Neuronal stem cell (in vitro differentiated cells): Measurements from ENCODE around the gene TMEM218.

Experiments used
- DNase-seq: peaks from one replicate; pipeline ENCODE4 v3.0.0-alpha.2; 2013; ENCODE audit warnings: low spot score
- H2AFZ ChIP-seq: one replicate; pipeline ENCODE4 v1.6.1; 2013; ENCODE audit warnings: mild to moderate bottlenecking, low read length, inconsistent platforms
- H2AK5ac ChIP-seq: 2 replicates; pipeline ENCODE4 v1.6.1; 2013; ENCODE audit warnings: low read depth, mild to moderate bottlenecking, inconsistent platforms, low read length, moderate library complexity, mixed read lengths
- H2BK120ac ChIP-seq: 2 replicates; pipeline ENCODE4 v1.6.1; 2013; ENCODE audit warnings: low read depth, mild to moderate bottlenecking, inconsistent platforms, low read length, moderate library complexity, mixed read lengths
- H2BK12ac ChIP-seq: one replicate; pipeline ENCODE4 v1.6.1; 2013; ENCODE audit warnings: low read length, inconsistent platforms
- H2BK15ac ChIP-seq: 2 replicates; pipeline ENCODE4 v1.6.1; 2013; ENCODE audit warnings: mild to moderate bottlenecking, low read length, inconsistent platforms, mixed read lengths
- H2BK5ac ChIP-seq: one replicate; pipeline ENCODE4 v1.6.1; 2013; ENCODE audit warnings: inconsistent platforms, mild to moderate bottlenecking, low read length, moderate library complexity
- H3K14ac ChIP-seq: one replicate; pipeline ENCODE4 v1.6.1; 2013; ENCODE audit warnings: low read length, inconsistent platforms
- H3K18ac ChIP-seq: 2 replicates; pipeline ENCODE4 v1.6.1; 2013; ENCODE audit warnings: low read length, inconsistent platforms
- H3K23ac ChIP-seq: 2 replicates; pipeline ENCODE4 v1.6.1; 2013; ENCODE audit warnings: low read depth, mild to moderate bottlenecking, mixed read lengths, low read length, inconsistent platforms; ENCODE audit not compliant: poor library complexity
- H3K27ac ChIP-seq: replicated peaks from 3 replicates; pipeline ENCODE4 v1.5.1; 2013; ENCODE audit warnings: low read length, inconsistent platforms
- H3K27me3 ChIP-seq, 3 experiments: 2 replicates each; pipeline ENCODE4 v1.6.1; 2013; ENCODE audit warnings: low read length in 3 of 3, mild to moderate bottlenecking in 2 of 3, inconsistent platforms in 1 of 3, low read depth in 1 of 3, mixed read lengths in 1 of 3, moderate library complexity in 1 of 3; ENCODE audit not compliant: control insufficient read depth in 3 of 3, insufficient read depth in 3 of 3
- H3K36me3 ChIP-seq, 2 donors: replicated peaks in 1 of 2; 2 replicates each; pipeline ENCODE4 v1.6.1; 2013; ENCODE audit warnings: low read length in 2 of 2; ENCODE audit not compliant: control insufficient read depth in 2 of 2, insufficient read depth in 2 of 2
- H3K4ac ChIP-seq: 2 replicates; pipeline ENCODE4 v1.6.1; 2013; ENCODE audit warnings: inconsistent platforms, mild to moderate bottlenecking, low read length, moderate library complexity
- H3K4me1 ChIP-seq, 2 donors: 1 replicate in 1 of 2; 2 replicates in 1 of 2; pipeline ENCODE4 v1.6.1; 2013; ENCODE audit warnings: low read length in 2 of 2, low read depth in 1 of 2; ENCODE audit not compliant: control insufficient read depth in 2 of 2, insufficient read depth in 1 of 2
- H3K4me2 ChIP-seq: one replicate; pipeline ENCODE4 v1.6.1; 2013; ENCODE audit warnings: mild to moderate bottlenecking, low read length, inconsistent platforms; ENCODE audit not compliant: insufficient read depth, poor library complexity, severe bottlenecking
- H3K4me3 ChIP-seq, 2 donors: 2 replicates each; pipeline ENCODE4 v1.5.1; 2013; ENCODE audit warnings: low read length in 2 of 2, mild to moderate bottlenecking in 2 of 2, inconsistent platforms in 1 of 2, moderate library complexity in 1 of 2
- H3K79me1 ChIP-seq: one replicate; pipeline ENCODE4 v1.6.1; 2013; ENCODE audit warnings: low read depth, mild to moderate bottlenecking, inconsistent platforms, low read length, moderate library complexity
- H3K9ac ChIP-seq: one replicate; pipeline ENCODE4 v1.6.1; 2013; ENCODE audit warnings: mild to moderate bottlenecking, low read depth, low read length, inconsistent platforms; ENCODE audit not compliant: poor library complexity
- H3K9me3 ChIP-seq, 2 donors: replicated peaks in 1 of 2; 2 replicates each; pipeline versions ENCODE3 to v1.6.1; 2013; ENCODE audit warnings: low read length in 2 of 2, mild to moderate bottlenecking in 2 of 2, inconsistent platforms in 1 of 2, low read depth in 1 of 2, mixed read lengths in 1 of 2, moderate library complexity in 1 of 2; ENCODE audit not compliant: control insufficient read depth in 2 of 2, insufficient read depth in 1 of 2
- H4K8ac ChIP-seq: one replicate; pipeline ENCODE4 v1.6.1; 2013; ENCODE audit warnings: low read depth, mild to moderate bottlenecking, inconsistent platforms, low read length, moderate library complexity
- H4K91ac ChIP-seq: one replicate; pipeline ENCODE4 v1.6.1; 2013; ENCODE audit warnings: low read length, low read depth, mild to moderate bottlenecking, inconsistent platforms; ENCODE audit not compliant: poor library complexity
- WGBS, 2 donors: extraction: QIAGEN DNeasy Blood & Tissue Kit; methylation state at CpG; one replicate each; pipeline ENCODE4 v1.1.7; 2013; ENCODE audit warnings: missing lambda C conversion rate in 2 of 2, mixed read lengths in 1 of 2; ENCODE audit not compliant: insufficient read length in 2 of 2, insufficient replicate concordance in 1 of 2; ENCODE audit errors: extremely low coverage in 2 of 2; 5-methylcytosine and 5-hydroxymethylcytosine counted together

TMEM218 gene

DNA sequence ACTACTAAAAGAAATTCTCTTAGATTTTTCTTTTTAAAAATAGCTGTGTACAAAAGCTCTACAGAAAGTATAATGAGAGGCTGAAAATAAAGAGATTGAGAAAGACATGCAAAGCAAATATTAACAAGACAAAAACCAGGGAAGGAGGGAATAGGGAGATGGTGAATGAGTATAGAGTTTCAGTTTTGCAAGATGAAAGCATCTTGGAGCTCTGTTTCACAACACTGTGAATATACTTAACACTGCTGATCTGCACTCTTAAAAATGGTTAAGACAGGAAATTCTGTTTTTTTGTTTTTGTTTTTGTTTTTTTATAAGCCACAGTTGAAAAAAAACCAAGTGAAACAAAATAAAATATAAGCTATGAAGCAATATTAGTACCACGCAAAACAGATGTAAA, 5.5 kb downstream of the TMEM218 start:
- H3K4me1 ChIP-seq, result peaks cover 2 to 3% of the 10 kb centered on the region in 2 donors
- H3K27ac ChIP-seq, result no peak overlapping the region
- no peak overlapping the region for H3K4me2 ChIP-seq
- H3K36me3 ChIP-seq, result peaks cover 0 to 33% of the 10 kb centered on the region in 2 donors
- no peak overlapping the region for H3K9ac ChIP-seq
- H3K18ac ChIP-seq, result no peak overlapping the region
- no peak overlapping the region for H3K4me3 ChIP-seq
- no CpG with 5 or more reads among the region's 1 CpG for WGBS, 2 donors
- H2BK15ac ChIP-seq, result no peak overlapping the region
- peaks cover 0 to 25% of the 10 kb centered on the region in 2 donors for H3K9me3 ChIP-seq
- no peak overlapping the region for H2AFZ ChIP-seq
- DNase-seq, result no peak
- H3K27me3 ChIP-seq, result no peaks in the 10 kb centered on the region
- no peak overlapping the region for H3K4ac ChIP-seq
- H3K23ac ChIP-seq, result no peak overlapping the region
- no peak overlapping the region for H2BK5ac ChIP-seq
- H4K8ac ChIP-seq, result no peak overlapping the region
- no peak overlapping the region for H3K14ac ChIP-seq
- H2AK5ac ChIP-seq, result no peak overlapping the region
- no peaks in the 10 kb centered on the region for H3K79me1 ChIP-seq
- no peak overlapping the region for H2BK120ac ChIP-seq
- H2BK12ac ChIP-seq, result no peak overlapping the region
- no peak overlapping the region for H4K91ac ChIP-seq

DNA sequence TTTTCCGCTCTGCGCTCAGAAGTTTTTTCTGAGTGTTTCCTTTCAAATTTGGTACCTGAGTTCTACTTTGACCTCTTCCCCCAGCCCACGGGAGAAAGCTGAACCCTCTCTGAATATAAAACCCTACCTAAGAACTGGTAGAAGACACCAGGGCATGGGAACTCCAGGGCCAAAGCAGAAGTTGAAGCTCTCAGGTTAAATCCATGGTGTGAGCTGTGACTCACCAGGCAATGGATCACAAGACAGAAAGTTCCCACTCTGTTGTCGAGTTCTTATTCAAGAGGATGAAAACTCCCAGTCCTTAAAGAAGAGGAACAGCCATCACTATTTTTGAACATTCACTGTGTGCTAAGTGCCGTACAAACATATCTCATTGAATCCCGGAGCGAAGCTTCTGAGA, 8.9 kb downstream of the TMEM218 start:
- Histone ChIP-seq H2BK15ac (no peak overlapping the region), H3K4me2 (no peak overlapping the region), H3K9me3 (peaks cover 0 to 25% of the 10 kb centered on the region in 2 donors), H3K27me3 (no peaks in the 10 kb centered on the region), H4K8ac (no peak overlapping the region), H3K4ac (no peak overlapping the region), H3K79me1 (no peaks in the 10 kb centered on the region), H3K9ac (no peak overlapping the region), H3K4me3 (no peak overlapping the region), H2BK5ac (no peak overlapping the region), H3K4me1 (no peaks in the 10 kb centered on the region), H2BK120ac (no peak overlapping the region), H3K18ac (no peak overlapping the region), H3K14ac (no peak overlapping the region), H2AFZ (no peak overlapping the region), H4K91ac (no peak overlapping the region), H2BK12ac (no peak overlapping the region), H3K27ac (no peak overlapping the region), H3K23ac (no peak overlapping the region), H2AK5ac (no peak overlapping the region), H3K36me3 (peaks cover 0 to 54% of the 10 kb centered on the region in 2 donors)
- WGBS, 2 donors, result no CpG with 5 or more reads among the region's 7 CpGs
- DNase-seq, result no peak

- Histone ChIP-seq H2AK5ac (no peak overlapping the region), H3K27me3 (no peaks in the 10 kb centered on the region), H3K4me2 (no peak overlapping the region), H2BK120ac (no peak overlapping the region), H3K23ac (no peak overlapping the region), H3K14ac (no peak overlapping the region), H4K91ac (no peak overlapping the region), H2AFZ (no peak overlapping the region), H2BK15ac (no peak overlapping the region), H3K36me3 (peaks cover 3 to 59% of the 10 kb centered on the region in 2 donors), H3K4ac (no peak overlapping the region), H3K4me3 (no peak overlapping the region), H3K27ac (no peak overlapping the region), H4K8ac (no peak overlapping the region), H3K4me1 (no peaks in the 10 kb centered on the region), H3K18ac (no peak overlapping the region), H2BK5ac (no peak overlapping the region), H3K9me3 (peaks cover 0 to 22% of the 10 kb centered on the region in 2 donors), H3K79me1 (no peaks in the 10 kb centered on the region), H3K9ac (no peak overlapping the region), H2BK12ac (no peak overlapping the region)
- WGBS, 2 donors, result no CpG with 5 or more reads among the region's 19 CpGs
- no peak for DNase-seq
Observed at GRCh38 chr11:125102025-125102424, 9.4 kb downstream of the TMEM218 start.

GRCh38 chr11:125101596-125101995, 9.8 kb downstream of the TMEM218 start:
- no peak overlapping the region for H3K27ac ChIP-seq
- no peak overlapping the region for H2BK15ac ChIP-seq
- no peak overlapping the region for H3K4me2 ChIP-seq
- H3K9ac ChIP-seq, result no peak overlapping the region
- no peak overlapping the region for H3K4me3 ChIP-seq
- no peak overlapping the region for H3K4ac ChIP-seq
- no peak overlapping the region for H3K14ac ChIP-seq
- no peak for DNase-seq
- H2AK5ac ChIP-seq, result no peak overlapping the region
- no peaks in the 10 kb centered on the region for H3K79me1 ChIP-seq
- no peak overlapping the region for H2AFZ ChIP-seq
- no peak overlapping the region for H3K18ac ChIP-seq
- H2BK12ac ChIP-seq, result no peak overlapping the region
- no peak overlapping the region for H3K23ac ChIP-seq
- H3K9me3 ChIP-seq, result peaks cover 0 to 18% of the 10 kb centered on the region in 2 donors
- peaks cover 3 to 63% of the 10 kb centered on the region in 2 donors for H3K36me3 ChIP-seq
- no peaks in the 10 kb centered on the region for H3K27me3 ChIP-seq
- no peaks in the 10 kb centered on the region for H3K4me1 ChIP-seq
- no peak overlapping the region for H4K91ac ChIP-seq
- H2BK5ac ChIP-seq, result no peak overlapping the region
- no peak overlapping the region for H4K8ac ChIP-seq
- H2BK120ac ChIP-seq, result no peak overlapping the region
- WGBS, 2 donors, result no CpG with 5 or more reads among the region's 3 CpGs
